Measurements from ENCODE around the gene GRP. TPM values are rescaled to one million over a fixed set of nuclear protein-coding genes. Genes with fewer than 3 reads are reported as not detected.

GRP gene
- total RNA-seq (1 to 10 TPM in 2 of 5 donors, not detected in 3; 2.4 to 3.2 TPM), polyA plus RNA-seq (under 1 TPM in 2 of 3 donors, not detected in 1; 0.60 to 0.68 TPM)
- long read RNA-seq, donor 1: 0 reads
- long read RNA-seq, donor 2, partial matches to known transcripts: 0 of 5 reads
- long read RNA-seq, donor 2, other reads (novel, unspliced or antisense): 0 of 5 reads
- long read RNA-seq, donor 3, partial matches to known transcripts: 0 of 3 reads
- long read RNA-seq, donor 3, other reads (novel, unspliced or antisense): 0 of 3 reads
- long read RNA-seq, donor 4: 0 reads
- long read RNA-seq, donor 5, partial matches to known transcripts: 0 of 3 reads
- long read RNA-seq, donor 5, other reads (novel, unspliced or antisense): 0 of 3 reads
- long read RNA-seq, donor 6, partial matches to known transcripts: 15 of 21 reads
- long read RNA-seq, donor 6, other reads (novel, unspliced or antisense): 0 of 21 reads
- long read RNA-seq, donor 7, partial matches to known transcripts: 0 of 3 reads
- long read RNA-seq, donor 7, other reads (novel, unspliced or antisense): 0 of 3 reads
- long read RNA-seq, donor 8, partial matches to known transcripts: 5 of 5 reads
- long read RNA-seq, donor 8, other reads (novel, unspliced or antisense): 0 of 5 reads
- long read RNA-seq, donor 9, partial matches to known transcripts: 0 of 4 reads
- long read RNA-seq, donor 9, other reads (novel, unspliced or antisense): 0 of 4 reads
- long read RNA-seq, donor 10, partial matches to known transcripts: 0 of 1 reads
- long read RNA-seq, donor 10, other reads (novel, unspliced or antisense): 0 of 1 reads

DNA sequence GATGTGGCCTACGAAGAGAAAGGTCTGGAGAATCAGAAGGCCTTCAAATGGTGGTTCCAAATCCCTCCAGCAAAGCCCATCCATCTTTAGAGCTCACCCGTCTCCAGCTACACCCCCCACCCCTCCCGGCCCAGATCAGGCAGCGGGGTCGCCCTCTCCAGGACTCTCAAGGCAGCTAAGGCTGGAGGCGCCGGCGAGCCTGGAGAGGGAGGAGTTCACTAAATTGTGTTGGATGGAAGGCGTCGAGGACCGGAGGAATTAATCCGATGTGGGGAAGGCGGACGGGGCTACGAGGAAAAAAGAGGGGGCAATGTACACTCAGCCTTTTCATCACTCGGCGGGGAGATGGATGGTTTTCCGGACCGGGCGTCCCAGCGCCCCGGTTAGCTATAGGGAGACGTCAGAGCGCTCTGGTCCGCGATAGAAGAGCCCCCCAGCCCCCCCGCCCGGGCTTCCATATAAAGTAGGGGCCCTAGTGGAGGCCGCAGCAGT, at the start of gene GRP:
TSS of gene GRP (plus strand) at position 487 of the 492 bp plus-strand sequence. CDS start 108 bp downstream, outside the sequence.
- TF ChIP-seq POLR2AphosphoS5 (IDR thresholded peaks at IDR 0.05) (no peak), POLR2A (IDR thresholded peaks at IDR 0.05) (no peak), EP300 (IDR thresholded peaks at IDR 0.05) (no peak)
- TF ChIP-seq, protein P1, sequence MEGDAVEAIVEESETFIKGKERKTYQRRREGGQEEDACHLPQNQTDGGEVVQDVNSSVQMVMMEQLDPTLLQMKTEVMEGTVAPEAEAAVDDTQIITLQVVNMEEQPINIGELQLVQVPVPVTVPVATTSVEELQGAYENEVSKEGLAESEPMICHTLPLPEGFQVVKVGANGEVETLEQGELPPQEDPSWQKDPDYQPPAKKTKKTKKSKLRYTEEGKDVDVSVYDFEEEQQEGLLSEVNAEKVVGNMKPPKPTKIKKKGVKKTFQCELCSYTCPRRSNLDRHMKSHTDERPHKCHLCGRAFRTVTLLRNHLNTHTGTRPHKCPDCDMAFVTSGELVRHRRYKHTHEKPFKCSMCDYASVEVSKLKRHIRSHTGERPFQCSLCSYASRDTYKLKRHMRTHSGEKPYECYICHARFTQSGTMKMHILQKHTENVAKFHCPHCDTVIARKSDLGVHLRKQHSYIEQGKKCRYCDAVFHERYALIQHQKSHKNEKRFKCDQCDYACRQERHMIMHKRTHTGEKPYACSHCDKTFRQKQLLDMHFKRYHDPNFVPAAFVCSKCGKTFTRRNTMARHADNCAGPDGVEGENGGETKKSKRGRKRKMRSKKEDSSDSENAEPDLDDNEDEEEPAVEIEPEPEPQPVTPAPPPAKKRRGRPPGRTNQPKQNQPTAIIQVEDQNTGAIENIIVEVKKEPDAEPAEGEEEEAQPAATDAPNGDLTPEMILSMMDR (IDR thresholded peaks at IDR 0.05): no peak
- intact Hi-C loops (cut with DNase I; ENCODE audit: low total_unique reads): no loop called here
- peaks cover 9 to 19% (median 16%) of the 10 kb centered on the region in 4 donors for H3K4me1 ChIP-seq
- peak in 1 of 2 donors; percentile 12 for DNase-seq
- H3K27ac ChIP-seq: no peak within 1 kb of the TSS
- H3K27me3 ChIP-seq: peaks cover 0 to 78% (median 39%) of the 10 kb centered on the region in 3 donors
- H3K4me3 ChIP-seq: peak within 1 kb of the TSS in 1 of 4 donors; percentile 25
- H3K9me3 ChIP-seq: no peaks in the 10 kb centered on the region
- WGBS, 5 donors: 4 to 6% (median 4%) methylated on average over 26 to 29 of the region's 29 CpGs
- no peaks in the 10 kb centered on the region for H3K36me3 ChIP-seq

DNA sequence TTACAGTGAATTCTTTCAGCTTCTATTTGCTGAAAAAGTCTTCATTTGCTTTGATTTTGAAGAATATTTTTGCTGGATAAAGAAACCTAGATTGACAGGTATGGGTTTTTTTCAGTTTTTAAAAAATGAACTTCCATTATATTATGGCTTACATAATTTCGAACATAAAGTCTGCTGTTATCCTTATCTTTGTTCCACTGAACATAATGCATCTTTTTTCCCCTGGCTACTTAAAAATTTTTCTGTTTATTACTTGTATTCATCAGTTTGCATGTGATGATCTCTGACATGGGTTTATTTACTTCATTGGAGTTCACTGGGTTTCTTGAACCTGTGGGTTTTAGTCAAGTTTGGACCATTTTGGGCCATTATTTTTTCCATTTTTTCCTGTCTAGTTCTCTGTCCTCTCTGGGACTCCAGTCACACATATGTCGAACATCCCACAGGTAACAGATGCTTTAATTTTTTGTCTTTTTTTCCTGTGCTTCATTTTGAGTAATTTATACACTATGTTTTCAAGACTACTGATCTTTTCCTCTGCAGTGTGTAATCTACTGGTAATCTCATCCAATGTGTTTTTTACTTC, 47.2 kb upstream of the GRP start:
- intact Hi-C loops (cut with DNase I; ENCODE audit: low total_unique reads): loop anchor here (10.0 kb wide), 1 partner anchor 58 kb away; no protein-coding TSS in a partner anchor
- H3K4me1 ChIP-seq: no peaks in the 10 kb centered on the region
- no peak overlapping the region for H3K4me3 ChIP-seq
- WGBS, 5 donors: 75 to 88% (median 86%) methylated on average over 2 of the region's 2 CpGs
- H3K27ac ChIP-seq: no peak overlapping the region
- no peaks in the 10 kb centered on the region for H3K27me3 ChIP-seq
- TF ChIP-seq POLR2A (IDR thresholded peaks at IDR 0.05) (no peak), EP300 (IDR thresholded peaks at IDR 0.05) (no peak), POLR2AphosphoS5 (IDR thresholded peaks at IDR 0.05) (no peak)
- TF ChIP-seq, protein P1 (IDR thresholded peaks at IDR 0.05): no peak
- H3K36me3 ChIP-seq: no peaks in the 10 kb centered on the region
- no peak for DNase-seq
- H3K9me3 ChIP-seq: peaks cover 11 to 29% (median 17%) of the 10 kb centered on the region in 4 donors

DNA sequence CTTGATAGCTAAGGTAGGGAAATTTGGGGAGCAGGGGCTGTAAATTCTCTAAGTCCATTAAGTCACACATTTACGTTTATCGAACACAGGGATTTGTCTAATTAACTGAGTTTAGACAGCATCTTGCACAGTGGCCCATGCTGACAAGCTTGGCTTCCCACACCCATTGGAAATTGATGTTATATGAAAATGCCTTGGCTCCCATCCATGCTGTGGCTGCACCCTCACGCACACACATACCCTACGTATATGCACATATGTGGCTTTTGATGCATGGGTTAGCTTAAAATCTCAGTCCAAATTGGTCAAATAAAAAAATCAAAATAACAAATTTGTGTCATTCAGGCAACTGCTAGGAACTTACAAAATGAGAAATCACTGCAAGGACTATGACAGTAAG, 42.5 kb upstream of the GRP start:
- H3K9me3 ChIP-seq: peaks cover 7 to 17% (median 13%) of the 10 kb centered on the region in 4 donors
- no peak for DNase-seq

DNA sequence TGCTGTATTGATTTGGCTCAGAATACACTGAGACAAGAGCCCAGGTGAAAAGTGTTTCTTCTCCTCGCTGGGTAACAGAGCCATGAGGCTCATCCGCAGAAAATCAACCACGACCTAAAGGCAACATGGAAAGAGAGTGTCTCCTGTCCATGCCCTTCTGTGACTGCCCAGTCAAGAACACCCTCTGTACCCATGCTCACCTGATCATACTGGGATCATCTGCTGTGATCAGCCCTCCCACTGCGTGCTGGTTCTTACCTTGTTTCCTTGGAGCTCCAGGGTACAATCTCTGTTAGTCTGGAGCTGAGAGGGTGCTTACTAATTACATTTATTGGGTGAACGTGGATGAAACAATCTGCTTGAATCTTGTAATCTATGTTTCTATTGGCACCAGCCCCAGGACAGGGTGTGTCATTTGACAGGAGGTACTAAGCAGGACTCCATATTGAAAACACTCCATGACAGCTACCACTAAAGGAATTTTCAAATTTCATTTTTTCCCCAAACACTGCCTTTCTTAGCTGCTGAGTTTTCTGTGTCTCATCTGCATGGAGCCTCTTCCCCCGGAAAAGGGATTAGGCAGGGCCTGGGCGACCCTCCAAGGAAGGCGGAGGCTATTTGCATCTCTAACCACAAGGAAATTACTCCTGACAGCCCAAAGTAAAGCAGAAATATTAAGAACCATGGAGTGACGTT, 39.7 kb upstream of the GRP start:
- Histone ChIP-seq H3K27me3 (peaks cover 0 to 11% (median 0%) of the 10 kb centered on the region in 3 donors), H3K27ac (no peak overlapping the region), H3K4me3 (no peak overlapping the region), H3K36me3 (no peaks in the 10 kb centered on the region), H3K9me3 (no peaks in the 10 kb centered on the region), H3K4me1 (no peaks in the 10 kb centered on the region)
- TF ChIP-seq, protein P1 (IDR thresholded peaks at IDR 0.05): no peak
- TF ChIP-seq EP300 (IDR thresholded peaks at IDR 0.05) (no peak), POLR2A (IDR thresholded peaks at IDR 0.05) (no peak), POLR2AphosphoS5 (IDR thresholded peaks at IDR 0.05) (no peak)
- 50 to 59% (median 55%) methylated on average over 9 of the region's 9 CpGs for WGBS, 5 donors
- peak in 1 of 2 donors; percentile 35 for DNase-seq
- intact Hi-C loops (cut with DNase I; ENCODE audit: low total_unique reads): no loop called here

More for the DNA sequence above, 42.5 kb upstream of the GRP start:
- intact Hi-C loops (cut with DNase I; ENCODE audit: low total_unique reads): loop anchor here (10.0 kb wide), 1 partner anchor 63 kb away; no protein-coding TSS in a partner anchor
- TF ChIP-seq POLR2A (IDR thresholded peaks at IDR 0.05) (no peak), POLR2AphosphoS5 (IDR thresholded peaks at IDR 0.05) (no peak)
- Histone ChIP-seq H3K4me3 (no peak overlapping the region), H3K36me3 (no peaks in the 10 kb centered on the region), H3K27me3 (peaks cover 0 to 11% (median 0%) of the 10 kb centered on the region in 3 donors), H3K4me1 (no peaks in the 10 kb centered on the region), H3K27ac (no peak overlapping the region)
- WGBS, 5 donors: 82 to 91% (median 88%) methylated on average over 4 of the region's 4 CpGs

Data from stomach (tissue), 19 donors.